NCI-H510A (cell line): ENCODE results near the gene LIFR.
A peak's percentile ranks its signal among the peaks of the same experiment; 100 is the strongest.
"Not testable (repeated sequence)": the region's sequence is repeated elsewhere in the genome, so short reads cannot be mapped to it uniquely, and the experiment has no call there.

Experiments used
- DNase-seq: peaks from one replicate; lab custom pipeline; 2025; lab: John Stamatoyannopoulos, UW

LIFR gene

GRCh38 chr5:38556599-38557307 is at the start of gene LIFR:
Gene LIFR (minus strand): TSS chr5:38556646. CDS start chr5:38530647, 25,999 bp downstream.
- DNase-seq, result peak; percentile 90

GRCh38 chr5:38605610-38606009 is 49.2 kb upstream of the LIFR start:
- no peak for DNase-seq

GRCh38 chr5:38603691-38604090 is 47.2 kb upstream of the LIFR start:
- DNase-seq, result no peak

GRCh38 chr5:38602641-38603040 is 46.2 kb upstream of the LIFR start:
- DNase-seq, result no peak

GRCh38 chr5:38601863-38602298 is 45.4 kb upstream of the LIFR start:
- DNase-seq, result no peak

- DNase-seq, result no peak
These were observed 44.9 kb upstream of the LIFR start for GRCh38 chr5:38601133-38601862.

- no peak for DNase-seq
These were observed 44.0 kb upstream of the LIFR start for GRCh38 chr5:38600329-38601045.

- DNase-seq, result not testable (repeated sequence)
These were observed 43.3 kb upstream of the LIFR start for GRCh38 chr5:38599751-38600150.

- no peak for DNase-seq
These were observed 42.7 kb upstream of the LIFR start for GRCh38 chr5:38598994-38599617.

GRCh38 chr5:38598296-38598993 is 42.0 kb upstream of the LIFR start:
- no peak for DNase-seq

- no peak for DNase-seq
These were observed 40.5 kb upstream of the LIFR start for GRCh38 chr5:38596981-38597380.

GRCh38 chr5:38595132-38595745 is 38.8 kb upstream of the LIFR start:
- no peak for DNase-seq

GRCh38 chr5:38593959-38594358 is 37.5 kb upstream of the LIFR start:
- DNase-seq, result no peak

- DNase-seq, result no peak
These were observed 35.0 kb upstream of the LIFR start for GRCh38 chr5:38591523-38591849.

GRCh38 chr5:38590838-38591522 is 34.5 kb upstream of the LIFR start:
- DNase-seq, result no peak

- DNase-seq, result no peak
These were observed 33.2 kb upstream of the LIFR start for GRCh38 chr5:38589629-38590028.

- no peak for DNase-seq
These were observed 29.4 kb upstream of the LIFR start for GRCh38 chr5:38585816-38586215.

GRCh38 chr5:38583500-38583899 is 27.1 kb upstream of the LIFR start:
- DNase-seq, result no peak

GRCh38 chr5:38582975-38583319 is 26.5 kb upstream of the LIFR start:
- DNase-seq, result no peak

- DNase-seq, result no peak
These were observed 26.0 kb upstream of the LIFR start for GRCh38 chr5:38582293-38582974.
